Muscle layer of colon (tissue), 2 donors: ENCODE data around the gene PPFIBP1.
"Not testable (repeated sequence)": the region's sequence is repeated elsewhere in the genome, so short reads cannot be mapped to it uniquely, and the experiment has no call there.

Experiments used
- H3K27ac ChIP-seq: one replicate; pipeline ENCODE4 v1.7.0; 2013; ENCODE audit warnings: low read depth, mild to moderate bottlenecking, low read length, moderate library complexity
- H3K27me3 ChIP-seq, 2 donors: one replicate each; pipeline ENCODE4 v1.7.0; 2013; ENCODE audit warnings: low read length in 2 of 2, mild to moderate bottlenecking in 2 of 2; ENCODE audit not compliant: insufficient read depth in 2 of 2, control insufficient read depth in 1 of 2
- H3K36me3 ChIP-seq: one replicate; pipeline ENCODE4 v1.7.0; 2013; ENCODE audit warnings: mild to moderate bottlenecking, low read length; ENCODE audit not compliant: insufficient read depth
- H3K4me1 ChIP-seq: one replicate; pipeline ENCODE4 v1.7.0; 2013; ENCODE audit warnings: mild to moderate bottlenecking, low read length; ENCODE audit not compliant: insufficient read depth
- H3K4me3 ChIP-seq, 2 donors: one replicate each; pipeline ENCODE4 v1.7.0; 2013; ENCODE audit warnings: low read length in 2 of 2, low read depth in 1 of 2, mild to moderate bottlenecking in 1 of 2, moderate library complexity in 1 of 2
- H3K9ac ChIP-seq: one replicate; pipeline ENCODE4 v1.7.0; 2013; ENCODE audit warnings: low read length
- H3K9me3 ChIP-seq: one replicate; pipeline ENCODE4 v1.7.0; 2013; ENCODE audit warnings: mild to moderate bottlenecking, low read length
- donor health status: abdominal sarcoma.
- donor health status: Adenocarcinoma of cecum.

The PPFIBP1 gene

DNA sequence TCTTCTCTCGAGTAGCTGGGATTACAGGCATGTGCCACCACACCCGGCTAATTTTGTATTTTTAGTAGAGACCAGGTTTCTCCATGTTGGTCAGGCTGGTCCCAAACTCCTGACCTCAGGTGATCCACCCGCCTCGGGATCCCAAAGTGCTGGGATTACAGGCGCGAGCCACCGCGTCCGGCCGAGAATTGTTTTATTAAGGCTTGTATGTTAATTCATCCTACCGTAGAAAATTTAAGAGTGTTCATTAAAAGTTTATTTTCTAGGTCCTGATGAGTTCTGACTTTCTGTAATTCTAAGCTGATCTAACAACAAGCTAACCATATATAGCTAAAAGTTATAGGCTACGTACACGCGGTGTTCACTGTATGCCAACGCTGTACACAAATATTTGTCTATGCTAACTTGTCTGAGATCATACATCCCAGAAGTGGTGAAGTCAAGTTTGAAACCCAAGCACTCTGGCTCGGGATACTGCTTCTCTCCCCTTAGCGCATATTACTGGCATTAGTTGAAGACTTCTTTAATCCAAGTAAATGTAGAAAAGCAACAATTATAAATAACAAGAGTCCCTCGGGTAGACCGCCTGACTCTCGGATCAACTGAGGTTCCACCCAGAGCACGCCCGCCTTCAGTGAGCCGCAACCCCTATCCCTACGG lies 186.1 kb downstream of the PPFIBP1 start:
- peak overlapping the region; percentile 96 for H3K27ac ChIP-seq
- peak overlapping the region; percentile 73 to 96 for H3K4me3 ChIP-seq
- peak overlapping the region; percentile 79 for H3K9ac ChIP-seq

DNA sequence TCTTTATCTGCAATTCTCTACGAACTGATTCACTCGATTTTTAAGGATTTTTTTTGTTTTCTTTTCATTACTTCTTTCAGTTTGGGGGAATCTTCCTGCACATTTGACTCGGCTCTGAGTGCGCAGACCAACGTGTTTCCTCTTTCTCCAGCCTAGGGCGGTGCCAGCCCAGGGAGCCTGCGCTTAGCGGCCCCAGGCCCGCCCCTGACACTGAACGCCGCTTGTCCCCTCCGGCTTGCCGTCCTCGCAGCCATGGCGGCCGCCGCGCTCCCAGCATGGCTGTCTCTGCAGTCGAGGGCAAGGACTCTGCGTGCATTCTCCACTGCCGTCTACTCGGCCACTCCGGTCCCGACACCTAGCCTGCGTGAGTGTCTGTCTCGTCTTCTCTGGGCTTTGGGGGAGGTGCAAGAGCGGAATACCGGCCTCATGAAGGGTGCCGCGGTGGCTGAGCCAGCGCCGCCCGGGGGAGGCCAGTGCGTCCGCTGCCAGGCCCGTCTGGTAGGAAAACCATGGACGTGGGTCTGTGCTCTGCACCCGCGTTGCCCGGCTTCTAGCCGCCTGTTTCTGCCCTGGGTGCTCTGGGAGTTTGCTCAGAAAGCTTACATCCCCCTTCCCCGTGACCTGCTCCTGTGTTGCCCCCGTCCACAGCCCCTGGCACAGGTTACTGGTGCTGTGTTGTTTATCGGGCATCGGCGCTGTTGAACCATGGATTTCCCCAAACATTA lies 186.7 kb downstream of the PPFIBP1 start, which contains the start of gene MRPS35:
Gene MRPS35 (plus strand): TSS at position 241 of the 725 bp plus-strand sequence. CDS start 12 bp downstream, at position 253.
- H3K4me1 ChIP-seq: peaks cover 14% of the 10 kb centered on the region
- peak within 1 kb of the TSS; percentile 79 for H3K9ac ChIP-seq
- H3K27me3 ChIP-seq: no peaks in the 10 kb centered on the region
- peak within 1 kb of the TSS; percentile 96 for H3K27ac ChIP-seq
- no peaks in the 10 kb centered on the region for H3K36me3 ChIP-seq
- H3K4me3 ChIP-seq: peak within 1 kb of the TSS; percentile 73 to 96
- no peaks in the 10 kb centered on the region for H3K9me3 ChIP-seq

More for the DNA sequence above, 186.1 kb downstream of the PPFIBP1 start:
- Histone ChIP-seq H3K36me3 (no peaks in the 10 kb centered on the region), H3K27me3 (no peaks in the 10 kb centered on the region), H3K9me3 (no peaks in the 10 kb centered on the region), H3K4me1 (peaks cover 14% of the 10 kb centered on the region)

DNA sequence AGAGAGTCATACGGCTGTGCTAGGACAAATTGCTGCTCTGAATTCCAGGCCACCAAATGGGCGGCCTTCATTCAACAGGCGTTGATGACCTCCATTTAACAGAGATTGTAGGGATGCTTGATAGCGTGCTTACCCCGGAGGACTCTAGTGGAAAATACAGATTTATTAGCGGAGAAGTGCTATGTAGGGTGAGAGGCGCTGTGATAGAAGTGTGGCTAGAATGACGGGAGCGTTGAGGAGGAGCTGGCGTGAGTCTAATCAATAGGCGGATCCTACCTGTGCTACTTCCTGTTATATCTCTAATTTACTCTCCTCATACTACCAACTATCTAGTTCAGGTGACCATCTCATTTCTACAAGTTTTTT lies 187.3 kb downstream of the PPFIBP1 start:
- Histone ChIP-seq H3K4me1 (peaks cover 14% of the 10 kb centered on the region), H3K9ac (peak overlapping the region; percentile 79), H3K9me3 (no peaks in the 10 kb centered on the region), H3K36me3 (no peaks in the 10 kb centered on the region), H3K4me3 (peak overlapping the region; percentile 73 to 96), H3K27me3 (no peaks in the 10 kb centered on the region), H3K27ac (peak overlapping the region; percentile 96)

DNA sequence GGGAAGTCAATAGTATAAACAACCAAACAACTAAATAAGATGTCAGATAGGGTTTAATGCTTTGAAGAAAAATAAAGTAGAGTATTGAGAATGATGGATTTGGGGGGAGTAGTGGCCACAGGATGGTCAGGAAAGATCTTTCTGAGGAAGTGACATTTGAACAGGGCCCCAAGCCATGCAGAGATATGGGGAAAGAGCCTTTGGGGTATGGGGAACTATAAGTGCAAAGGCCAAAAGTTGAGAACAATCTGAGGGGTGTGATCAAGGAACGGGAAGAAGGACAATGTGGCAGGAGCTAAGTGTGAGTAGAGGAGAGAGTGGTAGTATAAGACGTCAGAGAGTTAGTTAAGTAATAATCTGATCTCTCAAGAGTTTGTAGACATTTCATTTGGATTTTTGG lies 188.0 kb downstream of the PPFIBP1 start:
- H3K36me3 ChIP-seq: no peaks in the 10 kb centered on the region
- peak overlapping the region in 1 of 2 donors; percentile 96 for H3K4me3 ChIP-seq
- H3K4me1 ChIP-seq: peaks cover 14% of the 10 kb centered on the region
- H3K9me3 ChIP-seq: no peaks in the 10 kb centered on the region
- no peaks in the 10 kb centered on the region for H3K27me3 ChIP-seq
- H3K27ac ChIP-seq: no peak overlapping the region
- no peak overlapping the region for H3K9ac ChIP-seq

DNA sequence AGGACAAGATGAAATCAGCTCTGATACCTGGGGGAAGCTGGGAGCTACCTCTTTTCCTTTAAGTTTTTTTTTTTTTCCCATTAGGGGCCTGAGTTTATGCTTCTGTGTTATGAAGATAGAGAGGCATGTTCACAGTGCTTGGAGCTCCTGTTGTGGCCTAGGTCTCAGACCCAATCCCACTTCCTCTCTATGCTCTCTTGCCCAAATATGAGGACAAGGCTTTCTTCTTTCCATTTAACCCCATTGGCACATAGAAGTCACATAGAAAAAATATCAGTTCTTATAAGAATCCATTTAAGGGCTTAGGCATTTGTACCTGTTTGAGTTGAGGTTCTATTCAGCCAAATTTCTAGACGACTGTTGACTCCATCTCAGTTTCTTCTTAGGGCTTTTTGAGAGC lies 199.2 kb downstream of the PPFIBP1 start:
- Histone ChIP-seq H3K36me3 (peaks cover 17% of the 10 kb centered on the region), H3K27ac (no peak overlapping the region), H3K9me3 (no peaks in the 10 kb centered on the region)

DNA sequence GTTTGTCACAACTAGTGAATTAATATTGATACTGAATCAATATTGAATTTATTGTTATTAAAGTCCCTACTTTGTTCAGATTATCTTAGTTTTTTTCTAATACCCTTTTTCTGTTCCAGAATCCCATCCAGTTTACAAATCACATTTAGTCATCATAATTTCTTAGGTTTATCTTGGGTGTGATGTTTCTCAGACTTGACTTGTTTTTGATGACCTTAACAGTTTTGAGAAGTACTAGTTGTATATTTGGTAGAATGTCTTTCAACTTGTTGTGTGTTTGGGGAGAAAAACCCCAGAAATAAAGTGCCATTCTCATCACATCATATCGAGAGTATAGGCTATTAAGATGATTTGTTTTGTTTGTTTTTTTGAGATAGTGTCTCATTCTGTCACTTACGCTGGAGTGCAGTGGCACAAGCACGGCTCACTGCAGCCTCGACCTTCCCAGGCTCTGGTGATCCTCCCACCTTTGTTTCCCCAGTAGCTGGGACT lies 206.1 kb downstream of the PPFIBP1 start:
- peaks cover 11% of the 10 kb centered on the region for H3K36me3 ChIP-seq
- H3K4me3 ChIP-seq: no peak overlapping the region
- no peak overlapping the region for H3K27ac ChIP-seq
- no peaks in the 10 kb centered on the region for H3K4me1 ChIP-seq
- no peak overlapping the region for H3K9ac ChIP-seq
- no peaks in the 10 kb centered on the region for H3K9me3 ChIP-seq
- no peaks in the 10 kb centered on the region for H3K27me3 ChIP-seq

More for the DNA sequence above, 199.2 kb downstream of the PPFIBP1 start:
- H3K27me3 ChIP-seq: no peaks in the 10 kb centered on the region
- no peak overlapping the region for H3K4me3 ChIP-seq
- no peak overlapping the region for H3K9ac ChIP-seq
- no peaks in the 10 kb centered on the region for H3K4me1 ChIP-seq

DNA sequence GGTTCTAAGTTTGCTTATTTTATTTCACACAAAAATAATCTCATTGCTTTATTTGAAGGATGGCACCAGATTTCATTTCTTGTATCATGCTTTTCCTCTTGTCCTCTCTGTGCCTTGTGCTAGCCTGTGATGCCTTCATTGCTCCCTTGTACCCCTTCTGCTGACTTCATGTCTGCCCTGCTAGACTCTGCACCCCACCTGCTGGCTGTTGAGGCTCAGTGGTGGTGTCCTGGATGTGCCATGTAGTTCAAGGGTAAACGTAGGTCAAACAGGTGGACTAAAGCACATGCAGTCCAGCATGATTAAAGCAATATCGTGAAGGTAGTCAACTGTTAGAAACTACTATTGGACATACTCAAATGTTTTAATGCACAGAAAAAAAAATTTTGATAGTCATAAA lies 208.3 kb downstream of the PPFIBP1 start:
- Histone ChIP-seq H3K27me3 (no peaks in the 10 kb centered on the region), H3K9me3 (no peaks in the 10 kb centered on the region), H3K27ac (no peak overlapping the region), H3K9ac (no peak overlapping the region), H3K4me1 (no peaks in the 10 kb centered on the region), H3K4me3 (no peak overlapping the region), H3K36me3 (peaks cover 10% of the 10 kb centered on the region)

DNA sequence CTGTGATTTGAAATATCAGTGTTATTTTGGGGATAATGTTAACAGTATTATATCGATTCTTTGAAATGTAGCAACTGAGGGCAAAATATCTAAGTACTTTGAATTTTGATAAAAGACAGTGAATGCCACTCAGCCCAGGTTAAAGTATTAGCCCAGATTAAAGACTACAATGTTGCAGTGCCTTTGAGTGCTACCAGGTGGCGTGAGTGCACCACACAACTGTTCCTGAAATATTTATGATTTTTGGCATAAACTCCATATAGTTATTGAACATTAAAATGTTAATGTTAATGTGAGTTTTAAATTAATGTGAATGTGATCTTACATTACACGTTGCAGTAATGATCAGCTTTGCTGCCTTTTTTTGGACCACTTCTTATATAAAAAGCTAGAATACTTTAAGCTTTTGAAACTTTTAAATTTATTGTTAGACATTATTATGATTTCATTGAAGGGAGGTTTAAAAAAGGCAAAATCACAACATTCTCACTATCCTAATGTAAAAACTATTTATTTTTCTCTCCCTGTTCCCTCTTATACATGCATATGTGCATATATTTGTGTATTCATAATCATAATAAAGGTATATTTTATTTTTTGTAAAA lies 209.1 kb downstream of the PPFIBP1 start:
- Histone ChIP-seq H3K4me1 (no peaks in the 10 kb centered on the region), H3K27me3 (no peaks in the 10 kb centered on the region), H3K4me3 (no peak overlapping the region), H3K9ac (no peak overlapping the region), H3K9me3 (no peaks in the 10 kb centered on the region), H3K27ac (no peak overlapping the region), H3K36me3 (peaks cover 10% of the 10 kb centered on the region)

DNA sequence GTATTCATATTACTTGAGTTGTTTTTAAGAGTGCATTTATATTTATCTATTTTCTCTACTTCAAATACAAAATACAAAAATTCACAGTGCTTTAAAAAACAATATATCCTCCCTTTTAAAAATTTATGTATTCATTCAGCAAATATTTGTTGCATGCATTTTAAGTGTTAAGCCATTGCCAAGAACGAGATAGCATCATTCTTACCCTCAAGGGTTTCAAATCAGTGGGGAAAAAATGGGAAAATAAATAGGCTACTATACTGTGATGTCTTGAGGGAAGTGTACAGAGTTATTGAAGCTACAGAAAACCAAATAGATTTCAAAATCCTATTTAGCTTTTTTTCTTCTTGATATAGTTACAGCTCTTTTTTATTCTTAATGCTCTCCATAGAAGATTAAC lies 209.8 kb downstream of the PPFIBP1 start:
- Histone ChIP-seq H3K36me3 (peaks cover 10% of the 10 kb centered on the region), H3K27me3 (no peaks in the 10 kb centered on the region), H3K4me3 (no peak overlapping the region), H3K4me1 (no peaks in the 10 kb centered on the region), H3K9ac (no peak overlapping the region), H3K27ac (no peak overlapping the region), H3K9me3 (no peaks in the 10 kb centered on the region)

DNA sequence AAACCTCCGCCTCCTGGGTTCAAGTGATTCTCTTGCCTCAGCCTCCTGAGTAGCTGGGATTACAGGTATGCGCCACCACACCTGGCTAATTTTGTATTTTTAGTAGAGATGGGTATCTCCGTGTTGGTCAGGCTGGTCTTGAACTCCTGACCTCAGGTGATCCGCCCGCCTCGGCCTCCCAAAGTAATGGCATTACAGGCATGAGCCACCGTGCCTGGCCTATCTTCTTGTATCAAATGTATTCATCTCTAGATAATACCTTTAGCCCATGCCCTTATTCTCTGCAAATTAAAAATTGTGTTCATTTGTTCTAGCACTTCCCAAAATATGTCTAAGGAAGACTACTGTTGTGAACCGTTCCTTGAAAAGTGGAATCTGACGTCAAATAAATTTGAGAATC lies 210.3 kb downstream of the PPFIBP1 start:
- not testable (repeated sequence) for H3K9ac ChIP-seq, H3K9me3 ChIP-seq, H3K27me3 ChIP-seq, H3K27ac ChIP-seq, H3K4me3 ChIP-seq, H3K4me1 ChIP-seq
- peaks cover 10% of the 10 kb centered on the region for H3K36me3 ChIP-seq

DNA sequence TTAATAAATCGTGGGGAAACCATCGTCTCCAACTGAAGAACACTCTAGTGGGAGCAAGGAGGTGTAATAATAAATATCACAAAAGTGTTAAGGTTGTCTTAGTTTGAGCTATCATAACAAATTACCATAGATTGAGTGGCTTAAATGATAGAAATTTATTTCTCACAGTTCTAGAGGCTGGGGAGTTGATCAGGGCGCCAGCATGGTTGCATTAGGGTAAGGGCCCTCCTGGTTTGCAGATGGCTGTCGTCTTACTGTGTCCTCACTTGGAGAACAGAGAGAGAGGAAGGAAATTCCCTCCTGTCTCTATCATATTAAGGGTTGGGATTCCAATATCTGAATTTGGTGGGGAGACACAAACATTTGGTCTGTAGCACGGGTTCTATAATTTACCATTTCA lies 219.6 kb downstream of the PPFIBP1 start:
- Histone ChIP-seq H3K36me3 (peaks cover 17% of the 10 kb centered on the region), H3K9me3 (no peaks in the 10 kb centered on the region), H3K27me3 (no peaks in the 10 kb centered on the region), H3K4me1 (peaks cover 11% of the 10 kb centered on the region), H3K4me3 (no peak overlapping the region), H3K27ac (no peak overlapping the region), H3K9ac (no peak overlapping the region)
